Vagina (tissue), 2 donors: Measurements from ENCODE around the gene XRN1. TPM values are rescaled to one million over a fixed set of nuclear protein-coding genes. Genes with fewer than 3 reads are reported as not detected.
"Not testable (repeated sequence)": the region's sequence is repeated elsewhere in the genome, so short reads cannot be mapped to it uniquely, and the experiment has no call there.

ENCODE experiments used
- DNase-seq, 2 donors: peaks; one replicate each; pipeline ENCODE4 v3.0.0-alpha.2; 2017; ENCODE audit errors: extremely low spot score in 2 of 2
- H3K27ac ChIP-seq: fragments of 200-600 bp; sonication (generic); one replicate; pipeline ENCODE4 v1.5.1; 2019
- H3K27me3 ChIP-seq: fragments of 200-600 bp; sonication (generic); one replicate; pipeline ENCODE4 v1.5.1; 2019
- H3K36me3 ChIP-seq, 2 donors: fragments of 200-600 bp; sonication (generic); one replicate each; pipeline ENCODE4 v1.5.1; 2017 to 2019
- H3K4me1 ChIP-seq: fragments of 200-600 bp; sonication (generic); one replicate; pipeline ENCODE4 v1.5.1; 2019
- H3K4me3 ChIP-seq, 2 donors: fragments of 200-600 bp; sonication (generic); 1 replicate in 1 of 2; 2 replicates in 1 of 2; pipeline ENCODE4 v1.5.1; 2016 to 2019
- H3K9me3 ChIP-seq: fragments of 200-600 bp; sonication (generic); one replicate; pipeline ENCODE4 v1.5.1; 2019
- POLR2A ChIP-seq, 2 donors: fragments of 450-650 bp; IDR thresholded peaks; one replicate each; pipeline ENCODE4 v1.6.1; 2017; ENCODE audit warnings: antibody characterized with exemption in 2 of 2, mild to moderate bottlenecking in 2 of 2, moderate library complexity in 2 of 2
- POLR2AphosphoS5 ChIP-seq, 2 donors: sonication (generic); formaldehyde crosslinking; IDR thresholded peaks; one replicate each; pipeline ENCODE4 v1.9.0; 2017; ENCODE audit warnings: antibody characterized with exemption in 2 of 2, mild to moderate bottlenecking in 2 of 2, low read depth in 1 of 2; ENCODE audit not compliant: insufficient read depth in 1 of 2
- intact Hi-C: fragments of 100-400 bp; cut with DNase I; formaldehyde crosslinking; loops from one replicate; pipeline ENCODE4 v1.15.1; 2023
- total RNA-seq: library from RNA; depleted of rRNA; stranded (reverse); fragments of >200 nt; gene quantifications from one replicate; pipeline ENCODE4 v1.2.3, GENCODE V29; 2016
- TF ChIP-seq, protein P1 (sequence below), 3 experiments: fragments of 450-650 bp in 2 of 3; fragments of 200-600 bp in 1 of 3; sonication (generic) in 1 of 3; IDR thresholded peaks; one replicate each; pipeline ENCODE4 v1.5.1; 2017 to 2019; ENCODE audit warnings: antibody characterized with exemption in 3 of 3, mild to moderate bottlenecking in 2 of 3, moderate library complexity in 2 of 3

XRN1 gene
- total RNA-seq, 1 donor from 2014 or later, result 45.7 TPM

GRCh38 chr3:142337994-142338393 lies 109.8 kb downstream of the XRN1 start:
- no peaks in the 10 kb centered on the region for H3K9me3 ChIP-seq
- no peaks in the 10 kb centered on the region for H3K4me1 ChIP-seq
- DNase-seq, result no peak
- TF ChIP-seq, protein P1, sequence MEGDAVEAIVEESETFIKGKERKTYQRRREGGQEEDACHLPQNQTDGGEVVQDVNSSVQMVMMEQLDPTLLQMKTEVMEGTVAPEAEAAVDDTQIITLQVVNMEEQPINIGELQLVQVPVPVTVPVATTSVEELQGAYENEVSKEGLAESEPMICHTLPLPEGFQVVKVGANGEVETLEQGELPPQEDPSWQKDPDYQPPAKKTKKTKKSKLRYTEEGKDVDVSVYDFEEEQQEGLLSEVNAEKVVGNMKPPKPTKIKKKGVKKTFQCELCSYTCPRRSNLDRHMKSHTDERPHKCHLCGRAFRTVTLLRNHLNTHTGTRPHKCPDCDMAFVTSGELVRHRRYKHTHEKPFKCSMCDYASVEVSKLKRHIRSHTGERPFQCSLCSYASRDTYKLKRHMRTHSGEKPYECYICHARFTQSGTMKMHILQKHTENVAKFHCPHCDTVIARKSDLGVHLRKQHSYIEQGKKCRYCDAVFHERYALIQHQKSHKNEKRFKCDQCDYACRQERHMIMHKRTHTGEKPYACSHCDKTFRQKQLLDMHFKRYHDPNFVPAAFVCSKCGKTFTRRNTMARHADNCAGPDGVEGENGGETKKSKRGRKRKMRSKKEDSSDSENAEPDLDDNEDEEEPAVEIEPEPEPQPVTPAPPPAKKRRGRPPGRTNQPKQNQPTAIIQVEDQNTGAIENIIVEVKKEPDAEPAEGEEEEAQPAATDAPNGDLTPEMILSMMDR (IDR thresholded peaks at IDR 0.05), result no peak
- peaks cover 0 to 70% of the 10 kb centered on the region in 2 donors for H3K36me3 ChIP-seq
- no peak overlapping the region for H3K4me3 ChIP-seq
- intact Hi-C loops, result no loop called here
- H3K27me3 ChIP-seq, result no peaks in the 10 kb centered on the region
- no peak overlapping the region for H3K27ac ChIP-seq

GRCh38 chr3:142332390-142332789 lies 115.4 kb downstream of the XRN1 start:
- intact Hi-C loops, result no loop called here
- TF ChIP-seq, protein P1 (IDR thresholded peaks at IDR 0.05), result no peak
- no peak for TF ChIP-seq POLR2AphosphoS5 (IDR thresholded peaks at IDR 0.05; ENCODE audit: insufficient read depth in 1 of 2, low read depth in 1 of 2)
- no peak for TF ChIP-seq POLR2A (IDR thresholded peaks at IDR 0.05)
- Histone ChIP-seq H3K9me3 (no peaks in the 10 kb centered on the region), H3K36me3 (peaks cover 0 to 48% of the 10 kb centered on the region in 2 donors), H3K27ac (no peak overlapping the region), H3K4me3 (no peak overlapping the region), H3K27me3 (no peaks in the 10 kb centered on the region), H3K4me1 (no peaks in the 10 kb centered on the region)
- no peak for DNase-seq

DNA sequence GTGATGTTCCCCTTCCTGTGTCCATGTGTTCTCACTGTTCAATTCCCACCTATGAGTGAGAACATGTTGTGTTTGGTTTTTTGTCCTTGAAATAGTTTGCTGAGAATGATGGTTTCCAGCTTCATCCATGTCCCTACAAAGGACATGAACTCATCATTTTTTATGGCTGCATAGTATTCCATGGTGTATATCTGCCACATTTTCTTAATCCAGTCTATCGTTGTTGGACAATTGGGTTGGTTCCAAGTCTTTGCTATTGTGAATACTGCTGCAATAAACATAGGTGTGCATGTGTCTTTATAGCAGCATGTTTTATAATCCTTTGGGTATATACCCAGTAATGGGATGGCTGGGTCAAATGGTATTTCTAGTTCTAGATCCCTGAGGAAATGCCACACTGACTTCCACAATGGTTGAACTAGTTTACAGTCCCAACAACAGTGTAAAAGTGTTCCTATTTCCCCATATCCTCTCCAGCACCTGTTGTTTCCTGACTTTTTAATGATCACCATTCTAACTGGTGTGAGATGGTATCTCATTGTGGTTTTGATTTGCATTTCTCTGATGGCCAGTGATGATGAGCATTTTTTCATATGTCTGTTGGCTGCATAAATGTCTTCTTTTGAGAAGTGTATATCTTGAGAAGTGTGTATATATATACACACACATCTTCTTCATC lies 123.4 kb downstream of the XRN1 start:
- H3K4me3 ChIP-seq, DNase-seq, H3K27ac ChIP-seq, H3K9me3 ChIP-seq, H3K4me1 ChIP-seq, intact Hi-C loops, H3K27me3 ChIP-seq: not testable (repeated sequence)
- H3K36me3 ChIP-seq, result peaks cover 0 to 13% of the 10 kb centered on the region in 2 donors

GRCh38 chr3:142319912-142320311 lies 127.9 kb downstream of the XRN1 start:
- TF ChIP-seq POLR2A (IDR thresholded peaks at IDR 0.05) (no peak), POLR2AphosphoS5 (IDR thresholded peaks at IDR 0.05; ENCODE audit: insufficient read depth in 1 of 2, low read depth in 1 of 2) (no peak)
- TF ChIP-seq, protein P1 (IDR thresholded peaks at IDR 0.05), result no peak
- DNase-seq, result no peak
- H3K4me3 ChIP-seq, result no peak overlapping the region
- no peaks in the 10 kb centered on the region for H3K9me3 ChIP-seq
- H3K27ac ChIP-seq, result no peak overlapping the region
- H3K36me3 ChIP-seq, result peaks cover 3 to 14% of the 10 kb centered on the region in 2 donors
- intact Hi-C loops, result no loop called here
- H3K4me1 ChIP-seq, result no peaks in the 10 kb centered on the region
- no peaks in the 10 kb centered on the region for H3K27me3 ChIP-seq

DNA sequence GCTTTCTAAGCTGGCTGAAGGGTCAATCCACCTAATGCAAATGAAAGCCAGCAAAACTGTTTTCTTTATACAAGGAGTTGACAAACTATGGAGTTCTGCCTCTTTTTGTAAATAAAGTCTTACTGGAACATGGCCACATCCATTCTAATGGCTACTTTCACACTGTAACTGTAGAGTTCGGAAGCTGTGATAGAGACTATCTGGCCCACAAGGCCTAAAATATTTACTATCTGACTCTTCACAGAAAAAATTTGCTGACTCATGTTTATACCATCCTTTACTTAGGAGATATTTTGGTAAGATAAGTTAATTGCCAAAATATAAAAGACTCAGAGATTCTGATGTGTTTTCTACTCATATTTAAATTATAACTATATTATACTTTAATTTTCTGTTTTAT lies 128.7 kb downstream of the XRN1 start:
- no peaks in the 10 kb centered on the region for H3K9me3 ChIP-seq
- no peaks in the 10 kb centered on the region for H3K27me3 ChIP-seq
- TF ChIP-seq POLR2A (IDR thresholded peaks at IDR 0.05) (no peak), POLR2AphosphoS5 (IDR thresholded peaks at IDR 0.05; ENCODE audit: insufficient read depth in 1 of 2, low read depth in 1 of 2) (no peak)
- TF ChIP-seq, protein P1 (IDR thresholded peaks at IDR 0.05), result no peak
- intact Hi-C loops, result no loop called here
- H3K36me3 ChIP-seq, result peaks cover 3 to 14% of the 10 kb centered on the region in 2 donors
- no peak for DNase-seq
- no peak overlapping the region for H3K27ac ChIP-seq
- no peak overlapping the region for H3K4me3 ChIP-seq
- no peaks in the 10 kb centered on the region for H3K4me1 ChIP-seq
